ENCODE results near the gene ARHGEF33. TPM values are rescaled to one million over a fixed set of nuclear protein-coding genes. Genes with fewer than 3 reads are reported as not detected.

The ARHGEF33 gene
- not detected in 2 replicates for total RNA-seq (2014; rRNA removed; shearing (Covaris generic); ENCODE audit: low replicate concordance)

DNA sequence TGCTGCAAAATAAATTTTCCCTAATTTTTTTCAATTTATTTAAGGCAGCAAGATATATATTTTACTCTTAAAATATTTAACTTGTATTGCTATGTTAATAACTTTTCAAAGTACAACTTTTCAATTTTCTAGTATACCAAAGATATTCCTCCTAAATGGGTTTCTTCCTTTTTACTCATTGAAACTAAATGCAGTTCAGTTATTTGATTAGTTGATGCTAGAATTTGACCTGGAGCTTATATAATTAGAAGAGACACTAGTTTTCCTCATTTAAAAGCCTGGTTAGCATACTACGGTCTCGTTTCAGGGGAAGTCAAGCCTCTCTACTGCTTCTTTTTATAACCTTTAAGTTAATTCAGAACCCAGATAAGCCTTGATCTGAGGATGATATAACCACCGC lies at the start of gene ARHGEF33:
Gene ARHGEF33 (plus strand): TSS at position 301 of the 400 bp plus-strand sequence. CDS start 29,573 bp downstream, outside the sequence.
- in situ Hi-C loops (cut with HindIII; ENCODE audit: low pct_unique_long_range_greater_than_20kb, low sequenced_read_pairs): no loop called here
- DNase-seq (ENCODE audit: low read depth): no peak

DNA sequence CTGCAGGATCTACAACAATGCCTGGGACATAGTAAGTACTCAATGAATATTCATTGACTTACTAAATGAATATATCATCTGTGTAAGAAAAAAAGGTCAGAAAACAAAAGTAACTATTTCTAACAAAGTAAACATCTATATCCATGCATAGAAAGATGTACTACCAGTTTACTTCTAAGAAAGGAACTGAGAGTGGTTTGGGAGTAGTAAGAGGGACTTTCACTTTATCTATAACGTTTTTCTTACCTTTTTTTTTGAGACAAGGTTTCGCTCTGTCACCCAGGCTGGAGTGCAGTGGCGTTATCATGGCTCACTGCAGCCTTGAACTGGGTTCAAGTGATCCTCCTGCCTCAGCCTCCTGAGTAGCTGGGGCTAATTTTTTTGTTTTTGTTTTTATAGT lies 39.6 kb upstream of the ARHGEF33 start:
- DNase-seq (ENCODE audit: low read depth): no peak
- in situ Hi-C loops (cut with HindIII; ENCODE audit: low pct_unique_long_range_greater_than_20kb, low sequenced_read_pairs): no loop called here

DNA sequence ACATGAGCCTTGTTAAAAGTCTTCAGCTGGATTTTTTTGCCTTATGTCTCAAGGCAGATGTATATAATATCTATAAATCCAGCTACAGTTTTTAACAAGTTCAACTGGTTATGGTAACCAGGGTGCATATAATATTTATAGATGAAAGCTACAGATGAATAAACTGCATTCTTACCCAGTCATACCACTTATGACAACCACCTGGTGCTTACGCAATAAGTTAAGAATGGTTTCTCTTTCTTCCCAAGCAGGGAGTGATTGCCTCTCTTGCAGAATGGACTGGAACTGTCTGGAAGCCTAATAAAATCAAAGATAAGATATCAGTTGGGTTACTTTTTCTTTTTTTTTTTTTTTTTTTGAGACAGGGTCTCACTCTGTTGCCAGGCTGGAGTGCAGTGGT lies 33.5 kb upstream of the ARHGEF33 start:
- in situ Hi-C loops (cut with HindIII; ENCODE audit: low pct_unique_long_range_greater_than_20kb, low sequenced_read_pairs): no loop called here
- DNase-seq (ENCODE audit: low read depth): no peak

DNA sequence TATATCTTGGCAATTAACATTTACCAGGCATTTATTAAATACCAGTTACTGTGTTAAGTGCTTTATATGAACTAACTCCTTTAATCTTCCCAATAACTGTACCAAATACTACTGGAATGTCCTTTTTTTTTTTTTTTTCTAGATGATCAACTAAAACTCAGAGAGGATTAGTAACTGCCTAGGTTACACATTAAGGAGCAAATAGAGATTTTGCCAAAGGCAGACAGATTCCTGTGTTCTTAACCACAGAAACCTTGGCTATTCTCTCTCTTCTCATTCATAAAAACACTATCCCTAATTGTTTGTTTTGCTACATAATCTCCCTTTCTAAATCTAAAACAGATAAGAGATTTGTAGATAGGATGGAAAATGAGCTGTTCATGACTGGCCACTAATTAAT lies 27.2 kb upstream of the ARHGEF33 start:
- peak; percentile 41 for DNase-seq (ENCODE audit: low read depth)
- in situ Hi-C loops (cut with HindIII; ENCODE audit: low pct_unique_long_range_greater_than_20kb, low sequenced_read_pairs): no loop called here

DNA sequence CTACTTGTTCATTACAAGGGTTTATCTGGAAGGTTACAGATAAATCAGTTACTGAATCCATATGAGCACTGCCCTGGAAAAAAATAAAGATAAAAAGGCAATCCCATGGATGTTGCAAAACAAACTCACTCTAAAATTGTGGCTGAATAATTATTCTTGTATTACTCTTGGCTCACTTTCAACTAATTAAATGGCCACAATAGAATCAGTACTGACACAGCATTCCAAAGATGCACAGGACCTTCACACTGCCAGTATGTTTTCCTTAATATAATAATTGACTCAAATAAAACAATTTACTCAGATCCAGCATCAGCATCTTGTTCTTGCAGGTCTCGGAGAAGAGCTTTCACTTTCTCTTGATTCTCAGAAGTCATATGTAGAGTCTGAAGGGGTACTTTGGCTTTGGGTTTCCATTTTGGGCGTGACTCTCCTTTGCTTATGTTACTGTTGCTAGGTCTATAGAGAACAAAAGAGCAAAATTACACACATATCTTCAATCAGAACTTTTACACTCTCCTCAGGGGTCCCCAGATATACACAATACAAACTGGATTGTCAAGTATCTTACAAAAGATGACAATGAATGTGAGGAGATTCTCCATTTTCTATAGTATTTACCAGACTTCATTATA lies 26.5 kb upstream of the ARHGEF33 start:
- peak; percentile 78 for DNase-seq (ENCODE audit: low read depth)

DNA sequence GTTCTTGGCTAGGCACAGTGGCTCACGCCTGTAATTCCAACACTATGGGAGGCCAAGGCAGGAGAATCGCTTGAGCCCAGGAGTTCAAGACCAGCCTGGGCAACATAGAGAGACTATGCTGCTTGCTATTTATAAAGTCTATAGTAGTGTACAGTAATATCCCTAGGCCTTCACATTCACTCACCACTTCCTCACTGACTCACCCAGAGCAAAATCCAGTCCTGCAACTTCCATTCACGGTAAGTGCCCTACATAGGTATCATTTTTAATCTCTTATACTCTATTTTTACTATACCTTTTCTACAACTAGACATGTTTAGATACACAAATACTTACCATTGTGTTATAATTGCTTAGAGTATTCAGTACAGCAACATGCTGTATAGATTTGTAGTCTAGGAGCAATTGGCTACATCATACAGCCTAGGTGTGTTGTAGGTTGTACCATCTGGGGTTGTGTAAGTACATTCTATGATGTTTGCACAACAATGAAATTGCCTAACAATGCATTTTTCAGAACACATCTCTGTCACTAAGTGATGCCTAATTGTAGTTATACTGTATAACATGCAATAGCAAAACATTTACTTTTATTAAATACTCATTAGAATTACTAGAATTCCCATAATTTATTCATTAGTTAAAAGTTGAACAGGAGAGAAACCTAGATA lies 22.8 kb upstream of the ARHGEF33 start:
- in situ Hi-C loops (cut with HindIII; ENCODE audit: low pct_unique_long_range_greater_than_20kb, low sequenced_read_pairs): no loop called here
- no peak for DNase-seq (ENCODE audit: low read depth)

More for the DNA sequence above, 26.5 kb upstream of the ARHGEF33 start:
- in situ Hi-C loops (cut with HindIII; ENCODE audit: low pct_unique_long_range_greater_than_20kb, low sequenced_read_pairs): no loop called here

DNA sequence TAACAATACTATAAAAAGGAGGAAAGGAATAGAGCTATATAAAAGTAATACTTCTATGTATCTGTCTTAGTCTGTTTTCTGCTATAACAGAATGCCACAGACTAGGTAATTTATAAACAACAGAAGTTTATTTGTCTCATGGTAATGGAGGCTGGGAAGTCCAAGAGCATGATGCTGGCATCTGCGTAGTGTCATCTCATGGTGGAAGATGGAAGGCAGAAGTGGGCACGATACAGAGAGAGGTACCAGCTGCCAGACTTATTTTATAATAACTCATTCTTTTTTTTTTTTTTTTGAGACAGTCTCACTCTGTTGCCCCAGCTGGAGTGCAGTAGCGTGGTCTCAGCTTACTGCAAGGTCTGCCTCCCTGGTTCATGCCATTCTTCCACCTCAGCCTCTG lies 18.2 kb upstream of the ARHGEF33 start:
- DNase-seq (ENCODE audit: low read depth): no peak
- in situ Hi-C loops (cut with HindIII; ENCODE audit: low pct_unique_long_range_greater_than_20kb, low sequenced_read_pairs): no loop called here

DNA sequence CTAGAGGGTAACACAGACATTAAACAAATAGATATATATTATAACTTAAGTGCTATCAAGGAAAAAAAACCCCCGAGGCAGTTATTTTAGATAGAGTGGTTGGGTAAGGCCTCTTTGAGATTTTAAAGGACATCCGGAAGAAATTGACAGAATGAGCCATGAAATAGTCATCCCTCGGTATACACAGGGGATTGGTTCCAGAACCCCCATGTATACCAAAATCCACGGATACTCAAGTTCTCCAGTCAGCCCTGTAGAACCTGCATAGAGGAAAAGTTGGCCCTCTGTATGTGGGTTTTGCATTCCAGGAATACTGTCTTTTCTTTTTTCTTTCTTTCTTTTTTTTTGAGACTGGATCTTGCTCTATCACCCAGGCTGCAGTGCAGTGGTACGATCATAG lies 15.9 kb upstream of the ARHGEF33 start:
- DNase-seq (ENCODE audit: low read depth): no peak
- in situ Hi-C loops (cut with HindIII; ENCODE audit: low pct_unique_long_range_greater_than_20kb, low sequenced_read_pairs): no loop called here

DNA sequence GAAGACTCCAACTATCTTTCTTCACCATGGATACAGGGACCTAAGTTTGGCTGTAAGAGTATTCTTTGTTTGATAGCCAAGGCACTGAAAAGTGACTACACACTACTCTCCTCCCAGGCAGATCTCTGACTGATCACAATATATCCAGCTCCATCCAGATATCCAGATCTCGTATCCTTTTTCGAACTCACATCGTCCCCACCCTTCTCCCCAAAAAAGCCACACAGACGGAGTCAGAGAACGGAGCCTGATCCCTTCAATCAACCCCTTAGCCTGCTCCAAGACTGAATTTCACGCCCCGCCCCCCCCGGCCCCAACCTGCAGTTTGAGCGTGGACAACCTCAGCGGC lies 14.5 kb upstream of the ARHGEF33 start:
- in situ Hi-C loops (cut with HindIII; ENCODE audit: low pct_unique_long_range_greater_than_20kb, low sequenced_read_pairs): no loop called here
- DNase-seq (ENCODE audit: low read depth): no peak

DNA sequence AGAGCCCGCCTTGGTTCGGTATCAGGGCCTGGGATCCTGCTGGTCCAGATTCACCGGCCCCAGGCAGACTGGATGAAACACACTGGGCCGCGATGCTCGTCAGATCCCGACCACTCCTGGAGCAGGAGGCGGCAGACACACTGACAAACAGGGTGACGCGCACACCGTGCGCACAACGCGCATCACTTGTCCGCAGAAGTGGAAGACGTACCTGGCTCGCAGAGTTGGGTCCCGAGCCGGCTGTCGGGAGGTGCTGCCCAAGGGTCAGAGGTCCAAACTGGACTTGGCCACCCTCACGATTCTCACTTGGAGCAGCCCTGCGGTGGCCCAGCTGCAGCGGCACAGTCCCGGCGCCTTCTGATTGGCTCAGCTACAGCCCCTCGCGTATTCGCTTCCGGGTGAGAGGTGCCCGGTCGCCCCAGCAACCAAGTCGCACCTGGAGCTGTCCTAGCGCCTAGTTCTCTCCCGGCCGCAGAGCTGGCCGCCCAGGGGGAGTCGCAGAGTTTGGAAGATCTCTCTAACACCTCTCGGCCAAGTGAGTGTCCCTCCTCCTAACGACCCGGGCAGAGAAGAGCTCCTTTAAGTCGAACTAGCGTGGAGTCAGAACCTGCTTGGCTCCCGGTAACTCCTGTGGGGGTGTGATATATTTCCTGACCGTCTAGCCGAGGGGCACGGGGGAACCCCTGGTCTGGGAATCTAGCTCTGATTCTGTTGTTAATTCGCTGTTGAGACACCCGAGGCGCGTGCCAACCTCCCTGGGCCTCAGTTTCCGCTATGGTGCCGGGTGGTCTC lies 13.9 kb upstream of the ARHGEF33 start, which contains the start of the genes DHX57 and MORN2:
Gene DHX57 (minus strand): TSS at position 359 of the 792 bp plus-strand sequence. CDS start 7,529 bp downstream, outside the sequence.
Gene MORN2 (plus strand): TSS at position 401 of the 792 bp plus-strand sequence.
- in situ Hi-C loops (cut with HindIII; ENCODE audit: low pct_unique_long_range_greater_than_20kb, low sequenced_read_pairs): no loop called here
- DNase-seq (ENCODE audit: low read depth): peak; percentile 84

DNA sequence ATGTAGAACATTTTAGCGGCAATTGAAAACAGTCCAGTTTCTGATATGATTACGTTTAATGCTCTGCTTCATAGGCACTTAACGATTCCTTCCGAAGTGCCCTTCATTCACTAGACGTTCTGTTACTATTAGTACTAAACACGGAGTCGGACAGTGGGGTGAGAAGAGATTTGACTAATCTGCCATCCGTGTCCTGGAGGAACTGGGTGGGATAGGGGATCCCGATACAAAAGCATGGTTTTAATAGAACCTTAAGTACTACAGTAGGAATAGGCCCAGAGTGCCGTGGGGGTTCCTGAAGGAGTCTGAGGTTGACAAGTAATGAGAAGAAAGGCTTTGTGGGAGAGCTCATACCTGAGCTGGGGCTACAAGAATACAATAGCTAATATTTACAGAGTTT lies 13.3 kb upstream of the ARHGEF33 start:
- peak; percentile 8 for DNase-seq (ENCODE audit: low read depth)
- in situ Hi-C loops (cut with HindIII; ENCODE audit: low pct_unique_long_range_greater_than_20kb, low sequenced_read_pairs): no loop called here

DNA sequence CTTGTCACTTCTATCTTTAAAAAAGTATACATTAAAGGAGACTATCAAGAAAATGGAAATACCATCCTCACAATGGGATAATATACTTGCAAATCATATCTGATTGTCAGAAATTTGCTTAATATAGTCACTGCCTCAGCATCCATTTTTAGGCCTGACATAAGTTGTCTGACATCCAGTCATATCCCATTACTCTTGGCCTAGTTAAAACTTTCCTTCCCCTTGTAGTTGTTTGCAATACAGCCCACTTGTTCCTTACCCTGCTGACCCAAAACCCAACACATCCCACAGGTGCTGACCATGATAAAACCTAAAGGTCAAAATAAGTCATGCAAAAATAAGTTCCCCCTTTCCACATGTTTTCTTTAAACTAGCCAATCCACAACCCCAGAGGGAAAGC lies 3.6 kb upstream of the ARHGEF33 start:
- no peak for DNase-seq (ENCODE audit: low read depth)
- in situ Hi-C loops (cut with HindIII; ENCODE audit: low pct_unique_long_range_greater_than_20kb, low sequenced_read_pairs): no loop called here

DNA sequence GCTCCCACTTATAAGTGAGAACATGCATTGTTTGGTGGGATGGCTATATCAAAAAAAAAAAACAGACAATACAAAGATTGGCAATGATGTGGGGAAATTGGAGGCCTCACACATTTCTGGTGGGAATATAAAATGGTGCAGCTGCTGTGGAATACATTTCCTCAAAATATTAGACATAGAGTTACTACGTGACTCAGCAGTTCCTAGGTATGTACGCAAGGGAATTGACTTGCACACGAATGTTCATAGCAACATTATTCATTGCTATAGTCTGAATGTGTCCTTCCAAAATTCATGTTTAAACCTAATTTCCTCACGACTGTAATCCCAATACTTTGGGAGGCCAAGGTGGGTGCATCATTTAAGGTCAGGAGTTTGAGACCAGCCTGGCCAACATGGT lies 2.3 kb upstream of the ARHGEF33 start:
- DNase-seq (ENCODE audit: low read depth): no peak
- in situ Hi-C loops (cut with HindIII; ENCODE audit: low pct_unique_long_range_greater_than_20kb, low sequenced_read_pairs): no loop called here

DNA sequence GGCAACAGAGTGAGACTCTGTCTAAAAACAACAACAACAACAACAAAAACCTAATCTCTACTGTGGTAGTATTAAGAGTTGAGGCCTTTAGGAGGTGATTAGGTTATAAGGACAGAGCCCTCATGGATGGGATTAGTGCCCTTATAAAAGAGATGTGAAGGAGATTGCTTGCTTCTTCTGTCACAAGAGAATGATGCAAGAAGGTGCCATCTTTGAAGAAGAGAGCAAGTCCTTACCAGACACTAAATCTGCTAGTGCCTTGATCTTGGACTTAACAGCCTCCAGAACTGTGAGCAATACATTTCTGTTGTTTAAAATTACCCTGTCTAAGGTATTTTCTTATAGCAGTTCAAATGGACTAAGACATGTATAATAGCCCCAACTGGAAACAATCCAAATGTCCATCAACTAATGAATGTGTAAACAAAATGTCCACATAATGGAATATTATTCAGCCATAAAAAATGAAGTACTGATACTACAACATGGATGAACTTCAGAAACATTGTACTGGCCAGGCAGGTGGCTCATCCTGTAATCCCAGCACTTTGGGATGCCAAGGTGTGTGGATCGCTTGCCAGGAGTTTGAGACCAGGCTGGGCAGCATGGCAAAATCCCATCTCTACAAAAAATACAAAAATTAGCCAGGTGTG lies 1.6 kb upstream of the ARHGEF33 start:
- in situ Hi-C loops (cut with HindIII; ENCODE audit: low pct_unique_long_range_greater_than_20kb, low sequenced_read_pairs): no loop called here
- no peak for DNase-seq (ENCODE audit: low read depth)

DNA sequence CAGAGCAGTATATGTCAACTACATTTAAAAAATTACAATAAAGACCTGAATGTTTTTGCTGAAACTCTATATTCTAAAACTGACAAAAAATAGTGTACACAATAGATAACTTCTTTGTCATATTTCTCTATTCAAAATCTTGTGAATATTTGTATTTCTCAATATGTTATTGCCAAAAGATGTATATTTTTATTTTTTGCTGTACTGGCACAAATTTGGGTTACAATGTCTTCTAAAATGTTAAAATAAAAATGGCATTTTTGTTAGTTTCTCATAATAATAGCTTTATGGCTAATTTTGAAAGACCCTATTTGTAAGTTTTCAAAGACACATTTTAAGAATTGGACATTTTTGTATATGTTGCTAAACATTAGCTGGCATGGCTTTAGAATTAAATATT lies 630 bp upstream of the ARHGEF33 start:
- in situ Hi-C loops (cut with HindIII; ENCODE audit: low pct_unique_long_range_greater_than_20kb, low sequenced_read_pairs): no loop called here

DNA sequence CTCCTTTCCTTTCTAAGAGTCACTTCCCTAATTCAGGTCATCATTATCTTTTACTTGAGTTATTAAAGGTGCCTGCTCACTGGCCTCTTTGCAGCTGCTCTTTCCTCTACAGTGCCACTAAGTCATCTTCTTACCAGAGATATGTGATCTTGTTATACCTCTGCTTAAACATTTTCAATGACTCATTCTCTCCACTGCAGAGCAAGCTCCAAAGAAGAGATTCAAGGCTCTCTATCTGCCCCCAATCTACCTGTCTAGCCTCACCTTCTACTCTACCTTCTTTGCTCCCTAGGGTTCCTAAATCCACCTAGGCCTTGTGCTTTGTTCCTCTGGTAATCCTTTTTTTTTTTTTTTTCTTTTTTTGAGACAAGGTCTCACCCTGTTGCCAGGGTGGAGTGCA lies 3.1 kb downstream of the ARHGEF33 start:
- in situ Hi-C loops (cut with HindIII; ENCODE audit: low pct_unique_long_range_greater_than_20kb, low sequenced_read_pairs): no loop called here
- no peak for DNase-seq (ENCODE audit: low read depth)

More for the DNA sequence above, 630 bp upstream of the ARHGEF33 start:
- no peak for DNase-seq (ENCODE audit: low read depth)

DNA sequence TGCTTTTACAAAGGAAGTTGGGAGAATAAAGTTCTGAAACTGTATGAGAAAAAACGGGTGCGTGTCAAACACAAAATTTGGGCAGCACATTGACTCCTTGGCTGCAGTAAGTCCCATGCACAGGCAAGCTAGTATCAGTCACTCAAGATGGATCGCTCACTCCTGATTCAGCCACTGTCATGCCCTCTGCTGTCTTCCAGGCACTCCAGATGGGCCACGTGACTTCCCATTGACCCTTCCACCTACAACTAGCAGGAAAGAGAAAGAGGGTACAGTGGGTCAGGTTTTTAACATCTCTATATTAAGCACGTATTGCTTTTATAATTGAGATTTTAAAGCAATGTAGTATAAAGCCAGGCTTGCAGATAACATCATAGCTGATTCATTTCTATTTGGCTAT lies 8.6 kb downstream of the ARHGEF33 start:
- in situ Hi-C loops (cut with HindIII; ENCODE audit: low pct_unique_long_range_greater_than_20kb, low sequenced_read_pairs): no loop called here
- DNase-seq (ENCODE audit: low read depth): no peak

DNA sequence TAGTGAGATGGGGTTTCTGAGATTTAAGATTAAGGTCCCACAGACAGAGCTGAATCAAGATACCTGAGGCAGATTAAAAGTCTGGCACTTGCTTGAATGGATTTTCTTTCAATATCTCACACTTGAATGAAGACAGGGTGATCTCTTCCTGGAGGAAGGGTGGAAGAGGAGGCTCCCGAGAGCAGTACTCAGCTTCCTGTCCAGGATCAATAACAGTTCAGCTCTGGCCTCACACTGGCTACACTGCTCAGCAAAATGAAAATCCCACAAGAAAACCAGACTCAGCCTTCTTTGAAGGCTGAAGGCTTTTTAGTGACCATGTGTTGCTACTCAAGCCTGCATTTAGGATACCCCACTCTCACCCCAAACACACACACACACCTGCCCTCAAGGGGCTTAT lies 11.1 kb downstream of the ARHGEF33 start:
- in situ Hi-C loops (cut with HindIII; ENCODE audit: low pct_unique_long_range_greater_than_20kb, low sequenced_read_pairs): no loop called here

DNA sequence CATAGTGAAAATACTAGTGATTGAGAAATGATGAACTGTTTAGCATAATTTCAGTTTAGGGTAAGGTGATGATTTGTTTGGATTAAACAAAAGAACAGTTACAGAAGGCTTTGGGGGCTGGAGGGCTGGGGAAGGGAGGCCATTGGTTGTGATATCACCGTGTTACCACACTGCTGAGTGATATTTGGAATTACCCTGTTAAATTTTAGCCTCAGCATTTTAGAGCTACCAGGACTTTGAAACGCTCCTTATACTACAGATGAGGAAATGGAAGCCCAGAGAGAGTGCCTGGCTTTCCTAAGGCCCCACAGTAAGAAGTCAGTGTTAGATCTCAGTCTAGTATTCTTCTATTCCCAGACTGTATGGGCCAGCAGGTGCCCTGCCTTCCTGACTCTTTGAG lies 15.6 kb downstream of the ARHGEF33 start:
- in situ Hi-C loops (cut with HindIII; ENCODE audit: low pct_unique_long_range_greater_than_20kb, low sequenced_read_pairs): no loop called here

More for the DNA sequence above, 11.1 kb downstream of the ARHGEF33 start:
- DNase-seq (ENCODE audit: low read depth): no peak

More for the DNA sequence above, 15.6 kb downstream of the ARHGEF33 start:
- no peak for DNase-seq (ENCODE audit: low read depth)
